H9 (cell line): Measurements from ENCODE around the gene PLXNC1. TPM values are rescaled to one million over a fixed set of nuclear protein-coding genes. Genes with fewer than 3 reads are reported as not detected.

ENCODE experiments used
- DNase-seq: peaks from one replicate; pipeline ENCODE4 v3.0.0-alpha.2; 2017
- H2AFZ ChIP-seq: one replicate; pipeline ENCODE4 v1.6.1; 2013; ENCODE audit warnings: mild to moderate bottlenecking, low read length, control low read depth, moderate library complexity
- H2AK5ac ChIP-seq: 2 replicates; pipeline ENCODE4 v1.6.1; 2013; ENCODE audit warnings: low read length, control low read depth, mixed read lengths; ENCODE audit not compliant: insufficient read length
- H2BK120ac ChIP-seq: one replicate; pipeline ENCODE4 v1.6.1; 2013; ENCODE audit warnings: low read depth, mild to moderate bottlenecking, low read length, control low read depth, inconsistent platforms; ENCODE audit not compliant: poor library complexity, severe bottlenecking
- H2BK12ac ChIP-seq: 2 replicates; pipeline ENCODE4 v1.6.1; 2013; ENCODE audit warnings: low read length, control low read depth, mixed read lengths, low read depth; ENCODE audit not compliant: insufficient read length
- H2BK15ac ChIP-seq: 2 replicates; pipeline ENCODE4 v1.6.1; 2013; ENCODE audit warnings: low read depth, low read length, control low read depth
- H2BK20ac ChIP-seq: one replicate; pipeline ENCODE4 v1.6.1; 2013; ENCODE audit warnings: low read depth, mild to moderate bottlenecking, low read length, control low read depth, inconsistent platforms; ENCODE audit not compliant: poor library complexity, severe bottlenecking
- H2BK5ac ChIP-seq: 2 replicates; pipeline ENCODE4 v1.6.1; 2013; ENCODE audit warnings: low read length, control low read depth, mixed read lengths; ENCODE audit not compliant: insufficient read length
- H3K14ac ChIP-seq: 2 replicates; pipeline ENCODE4 v1.6.1; 2013; ENCODE audit warnings: low read length, control low read depth; ENCODE audit not compliant: insufficient read depth
- H3K18ac ChIP-seq: 2 replicates; pipeline ENCODE4 v1.6.1; 2013; ENCODE audit warnings: low read depth, mild to moderate bottlenecking, mixed read lengths, low read length, control low read depth; ENCODE audit not compliant: insufficient read length
- H3K23ac ChIP-seq: 2 replicates; pipeline ENCODE4 v1.6.1; 2013; ENCODE audit warnings: low read length, control low read depth, mixed read lengths, low read depth; ENCODE audit not compliant: insufficient read length
- H3K23me2 ChIP-seq: 2 replicates; pipeline ENCODE4 v1.6.1; 2013; ENCODE audit warnings: low read depth, mild to moderate bottlenecking, mixed read lengths, low read length, control low read depth; ENCODE audit not compliant: insufficient read length, poor library complexity, severe bottlenecking
- H3K27ac ChIP-seq: 2 replicates; pipeline ENCODE4 v1.5.1; 2013; ENCODE audit warnings: low read length, control low read depth, mixed read lengths, low read depth; ENCODE audit not compliant: insufficient read length
- H3K27me3 ChIP-seq: 2 replicates; pipeline ENCODE4 v1.6.1; 2013; ENCODE audit warnings: low read length, control low read depth, inconsistent platforms; ENCODE audit not compliant: insufficient read depth
- H3K4ac ChIP-seq: 2 replicates; pipeline ENCODE4 v1.6.1; 2013; ENCODE audit warnings: low read depth, mild to moderate bottlenecking, control low read depth, inconsistent platforms, low read length, moderate library complexity
- H3K4me1 ChIP-seq: 2 replicates; pipeline ENCODE4 v1.6.1; 2013; ENCODE audit warnings: low read length, control low read depth, inconsistent platforms; ENCODE audit not compliant: insufficient read depth
- H3K4me2 ChIP-seq: 2 replicates; pipeline ENCODE4 v1.6.1; 2013; ENCODE audit warnings: low read length, control low read depth, mixed read lengths; ENCODE audit not compliant: insufficient read length, insufficient read depth
- H3K56ac ChIP-seq: 2 replicates; pipeline ENCODE4 v1.6.1; 2013; ENCODE audit warnings: low read depth, mild to moderate bottlenecking, mixed read lengths, low read length, control low read depth; ENCODE audit not compliant: insufficient read length
- H3K79me1 ChIP-seq: 2 replicates; pipeline ENCODE4 v1.6.1; 2013; ENCODE audit warnings: low read depth, mild to moderate bottlenecking, moderate library complexity, low read length, control low read depth, inconsistent platforms; ENCODE audit not compliant: insufficient read depth, poor library complexity, severe bottlenecking
- H3K79me2 ChIP-seq: 2 replicates; pipeline ENCODE4 v1.6.1; 2013; ENCODE audit warnings: low read length, control low read depth, inconsistent platforms; ENCODE audit not compliant: insufficient read depth
- H3K9ac ChIP-seq: 2 replicates; pipeline ENCODE4 v1.6.1; 2013; ENCODE audit warnings: low read length, control low read depth, mixed read lengths; ENCODE audit not compliant: insufficient read length; ENCODE audit errors: extremely low read depth
- H3K9me3 ChIP-seq: one replicate; pipeline ENCODE4 v1.6.1; 2013; ENCODE audit warnings: low read depth, low read length, inconsistent platforms; ENCODE audit not compliant: control insufficient read depth
- H3T11ph ChIP-seq: one replicate; pipeline ENCODE4 v1.6.1; 2013; ENCODE audit warnings: mild to moderate bottlenecking, low read length, control low read depth, inconsistent platforms
- H4K20me1 ChIP-seq: one replicate; pipeline ENCODE4 v1.6.1; 2013; ENCODE audit not compliant: control insufficient read depth, insufficient read length, insufficient read depth
- H4K5ac ChIP-seq: 2 replicates; pipeline ENCODE4 v1.6.1; 2013; ENCODE audit warnings: low read depth, mild to moderate bottlenecking, mixed read lengths, low read length, control low read depth; ENCODE audit not compliant: insufficient read length
- H4K8ac ChIP-seq: replicated peaks from 2 replicates; pipeline ENCODE4 v1.6.1; 2013; ENCODE audit warnings: low read length, control low read depth, mixed read lengths, low read depth; ENCODE audit not compliant: insufficient read length
- H4K91ac ChIP-seq: 2 replicates; pipeline ENCODE4 v1.6.1; 2013; ENCODE audit warnings: low read depth, mild to moderate bottlenecking, moderate library complexity, mixed read lengths, low read length, control low read depth; ENCODE audit not compliant: insufficient read length
- H3K27ac Mint-ChIP-seq, 3 experiments: 2 replicates in 2 of 3; 3 replicates in 1 of 3; pipeline ENCODE4 v1.8.0; 2020 to 2021; ENCODE audit warnings: mixed read lengths in 3 of 3, mild to moderate bottlenecking in 1 of 3, moderate library complexity in 1 of 3
- H3K27me3 Mint-ChIP-seq: 2 replicates; pipeline ENCODE4 v1.8.0; 2021; ENCODE audit warnings: low read depth, mild to moderate bottlenecking, moderate library complexity, mixed read lengths
- H3K36me3 Mint-ChIP-seq, 3 experiments: 2 replicates in 2 of 3; 3 replicates in 1 of 3; pipeline ENCODE4 v1.8.0; 2020 to 2021; ENCODE audit warnings: low read depth in 3 of 3, mixed read lengths in 3 of 3; ENCODE audit not compliant: insufficient read depth in 1 of 3
- H3K4me1 Mint-ChIP-seq, 2 experiments: 2 replicates each; pipeline ENCODE4 v1.8.0; 2020; ENCODE audit warnings: mixed read lengths in 2 of 2
- H3K4me3 Mint-ChIP-seq, 2 experiments: 2 replicates in 1 of 2; 3 replicates in 1 of 2; pipeline ENCODE4 v1.8.0; 2020 to 2021; ENCODE audit warnings: mild to moderate bottlenecking in 2 of 2, mixed read lengths in 2 of 2, moderate library complexity in 1 of 2
- H3K9me3 Mint-ChIP-seq, 2 experiments: 2 replicates in 1 of 2; 3 replicates in 1 of 2; pipeline ENCODE4 v1.8.0; 2020; ENCODE audit warnings: mild to moderate bottlenecking in 2 of 2, mixed read lengths in 2 of 2, moderate library complexity in 1 of 2
- WGBS: extraction: QIAGEN DNeasy Blood & Tissue Kit; methylation state at CpG from one replicate; pipeline ENCODE4 v1.1.7; 2013; ENCODE audit warnings: missing lambda C conversion rate, low lambda C conversion rate, mixed read lengths; ENCODE audit not compliant: insufficient read length; ENCODE audit errors: extremely low coverage; 5-methylcytosine and 5-hydroxymethylcytosine counted together
- total RNA-seq: library from RNA; stranded (reverse); gene quantifications from 2 replicates; pipeline ENCODE4 v1.2.1, GENCODE V29; 2021
- TF ChIP-seq, protein P1 (sequence below): fragments of 200-600 bp; sonication (generic); conservative IDR thresholded peaks from 3 replicates; pipeline ENCODE4 v1.8.0; 2021; ENCODE audit warnings: antibody characterized with exemption, mild to moderate bottlenecking

PLXNC1 gene
- total RNA-seq, 1 experiment from 2014 or later: 1.2 TPM

DNA sequence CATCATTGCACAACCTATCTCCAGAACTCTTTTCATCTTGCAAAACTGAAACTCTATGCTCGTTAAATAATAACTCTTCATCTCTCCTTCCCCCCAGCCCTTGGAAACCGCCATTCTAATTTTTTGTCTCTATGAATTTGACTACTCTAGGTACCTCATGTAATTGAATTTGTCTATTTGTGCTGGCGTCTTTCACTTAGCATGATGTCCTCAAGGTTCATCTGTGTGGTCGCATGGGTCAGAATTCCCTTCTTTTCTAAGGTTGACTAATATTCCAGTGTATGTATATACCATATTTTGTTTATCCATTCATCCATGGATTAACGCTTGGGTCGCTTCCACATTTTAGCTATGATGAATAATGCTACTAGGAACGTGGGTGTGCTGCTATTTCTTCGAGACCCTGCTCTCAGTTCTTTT, 80.1 kb downstream of the PLXNC1 start:
- peaks cover 14 to 24% of the 10 kb centered on the region in 2 experiments for H3K4me1 Mint-ChIP-seq
- no peak overlapping the region for H2BK5ac ChIP-seq
- H2BK12ac ChIP-seq: no peak overlapping the region
- peaks cover 3% of the 10 kb centered on the region; the same call in 1 of the 2 replicates for H3K27me3 Mint-ChIP-seq
- no peak overlapping the region for H4K91ac ChIP-seq
- H3K36me3 Mint-ChIP-seq: no peaks in the 10 kb centered on the region
- no peak overlapping the region for H3T11ph ChIP-seq
- no CpG with 5 or more reads among the region's 8 CpGs for WGBS
- H2BK15ac ChIP-seq: no peak overlapping the region
- H2AK5ac ChIP-seq: no peak overlapping the region
- no peaks in the 10 kb centered on the region; a peak in 1 of 5 replicates for H3K9me3 Mint-ChIP-seq
- H3K79me1 ChIP-seq: no peaks in the 10 kb centered on the region
- H4K5ac ChIP-seq: no peak overlapping the region
- H4K20me1 ChIP-seq: no peaks in the 10 kb centered on the region
- H3K4ac ChIP-seq: no peak overlapping the region
- H3K14ac ChIP-seq: no peak overlapping the region
- H3K4me3 Mint-ChIP-seq: no peak overlapping the region
- H3K27ac ChIP-seq: no peak overlapping the region
- H3K23ac ChIP-seq: no peak overlapping the region
- H3K27ac Mint-ChIP-seq: no peak overlapping the region
- H2AFZ ChIP-seq: no peak overlapping the region
- no peaks in the 10 kb centered on the region for H3K9me3 ChIP-seq
- H3K4me1 ChIP-seq: peaks cover 2% of the 10 kb centered on the region; the same call in 1 of the 2 replicates
- H2BK20ac ChIP-seq: no peak overlapping the region
- no peaks in the 10 kb centered on the region for H3K23me2 ChIP-seq
- no peak overlapping the region for H4K8ac ChIP-seq
- no peak overlapping the region for H3K18ac ChIP-seq
- no peak for DNase-seq
- no peak overlapping the region for H3K56ac ChIP-seq
- TF ChIP-seq, protein P1, sequence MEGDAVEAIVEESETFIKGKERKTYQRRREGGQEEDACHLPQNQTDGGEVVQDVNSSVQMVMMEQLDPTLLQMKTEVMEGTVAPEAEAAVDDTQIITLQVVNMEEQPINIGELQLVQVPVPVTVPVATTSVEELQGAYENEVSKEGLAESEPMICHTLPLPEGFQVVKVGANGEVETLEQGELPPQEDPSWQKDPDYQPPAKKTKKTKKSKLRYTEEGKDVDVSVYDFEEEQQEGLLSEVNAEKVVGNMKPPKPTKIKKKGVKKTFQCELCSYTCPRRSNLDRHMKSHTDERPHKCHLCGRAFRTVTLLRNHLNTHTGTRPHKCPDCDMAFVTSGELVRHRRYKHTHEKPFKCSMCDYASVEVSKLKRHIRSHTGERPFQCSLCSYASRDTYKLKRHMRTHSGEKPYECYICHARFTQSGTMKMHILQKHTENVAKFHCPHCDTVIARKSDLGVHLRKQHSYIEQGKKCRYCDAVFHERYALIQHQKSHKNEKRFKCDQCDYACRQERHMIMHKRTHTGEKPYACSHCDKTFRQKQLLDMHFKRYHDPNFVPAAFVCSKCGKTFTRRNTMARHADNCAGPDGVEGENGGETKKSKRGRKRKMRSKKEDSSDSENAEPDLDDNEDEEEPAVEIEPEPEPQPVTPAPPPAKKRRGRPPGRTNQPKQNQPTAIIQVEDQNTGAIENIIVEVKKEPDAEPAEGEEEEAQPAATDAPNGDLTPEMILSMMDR: no peak
- H3K27me3 ChIP-seq: no peaks in the 10 kb centered on the region
- H3K79me2 ChIP-seq: no peaks in the 10 kb centered on the region
- no peak overlapping the region for H3K4me2 ChIP-seq
- H3K9ac ChIP-seq: no peak overlapping the region
- H2BK120ac ChIP-seq: no peak overlapping the region
